ENCODE results near the gene BHLHE40. TPM values are rescaled to one million over a fixed set of nuclear protein-coding genes. Genes with fewer than 3 reads are reported as not detected.
A peak's percentile ranks its signal among the peaks of the same experiment; 100 is the strongest.

Gene BHLHE40
- total RNA-seq, 2 experiments from 2014 or later = 281 to 491 TPM

DNA sequence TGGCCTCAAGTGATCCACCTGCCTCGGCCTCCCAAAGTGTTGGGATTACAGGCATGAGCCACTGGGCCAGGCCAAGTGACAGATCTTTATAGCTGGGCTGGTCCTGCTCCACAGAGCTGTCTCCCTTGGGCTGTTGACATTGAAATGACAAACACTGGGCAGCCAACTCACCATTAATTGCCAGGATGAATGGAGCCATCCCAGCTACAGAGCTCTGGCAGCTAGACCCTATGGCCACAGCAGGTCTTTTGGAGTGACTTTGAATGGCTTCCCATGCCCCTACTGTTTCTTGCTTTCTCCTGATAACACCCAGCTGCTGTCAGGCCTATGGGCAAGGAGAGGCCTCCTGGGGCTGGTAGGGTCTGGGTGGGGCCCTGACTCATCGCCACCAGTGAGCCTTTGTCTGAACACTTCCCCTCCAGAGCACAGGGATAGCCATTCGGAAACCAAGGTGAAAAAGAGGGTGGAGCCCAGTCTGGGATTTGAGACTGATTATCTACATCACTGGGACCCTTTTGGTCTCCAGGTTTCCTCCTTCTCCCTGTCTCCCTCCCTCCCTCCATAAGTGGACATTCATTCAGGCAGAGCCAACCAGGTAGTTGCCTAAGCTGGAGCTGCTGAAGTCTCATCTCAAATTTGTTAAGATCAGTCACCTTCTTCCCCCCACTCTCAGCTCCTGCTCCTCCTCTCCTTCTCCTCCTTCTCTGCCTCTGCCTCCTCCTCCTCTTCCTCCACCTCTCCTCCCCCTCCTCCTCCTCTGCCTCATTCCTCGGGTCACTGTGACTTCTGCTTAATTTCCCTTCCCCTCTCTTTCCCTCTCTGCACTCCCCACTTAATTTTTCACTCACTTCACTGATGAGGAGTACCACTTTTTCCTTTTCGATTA is 34.0 kb downstream of the BHLHE40 start:
- CTCF ChIA-PET = interaction anchor here (0.9 to 5.6 kb wide), 10 partner anchors 8 to 506 kb away, joined by 3 to 41 read pairs (median 8); no protein-coding TSS in a partner anchor
- Mint-ChIP-seq H3K27ac (peak overlapping the region; percentile 96), H3K36me3 (peaks cover 6% of the 10 kb centered on the region), H3K4me3 (no peak overlapping the region), H3K4me1 (peaks cover 90% of the 10 kb centered on the region), H3K27me3 (no peaks in the 10 kb centered on the region), H3K9me3 (ENCODE audit: low read depth) (no peaks in the 10 kb centered on the region)
- DNase-seq = no peak
- no peak for ATAC-seq

DNA sequence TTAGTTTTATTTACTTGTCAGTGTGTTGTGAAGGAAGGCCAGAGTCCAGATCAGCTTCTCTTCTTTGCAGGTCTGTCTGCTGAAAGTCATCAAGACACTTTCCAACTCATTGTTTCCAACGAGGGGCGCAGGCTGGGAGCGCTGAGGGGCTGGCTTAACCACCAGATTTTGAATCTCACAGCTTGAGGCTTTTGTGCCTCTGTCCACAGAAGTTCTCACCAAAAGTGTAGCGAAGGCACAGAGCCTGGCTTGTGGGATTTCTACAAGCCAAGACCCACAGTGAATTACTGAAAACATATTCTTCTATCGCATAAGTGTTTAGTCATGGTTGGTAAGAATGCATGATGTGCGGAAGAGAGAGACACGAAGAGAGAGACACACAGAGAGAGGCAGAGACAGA is 35.2 kb downstream of the BHLHE40 start:
- no peaks in the 10 kb centered on the region for H3K27me3 Mint-ChIP-seq
- DNase-seq (no peak), ATAC-seq (no peak)
- H3K36me3 Mint-ChIP-seq = peaks cover 6% of the 10 kb centered on the region
- peak overlapping the region; percentile 96 for H3K27ac Mint-ChIP-seq
- no peaks in the 10 kb centered on the region for H3K9me3 Mint-ChIP-seq (ENCODE audit: low read depth)
- H3K4me1 Mint-ChIP-seq = peaks cover 92% of the 10 kb centered on the region
- CTCF ChIA-PET = interaction anchor here (1.0 to 5.6 kb wide), 4 partner anchors 7 to 34 kb away, joined by 3 to 41 read pairs (median 17); no protein-coding TSS in a partner anchor
- no peak overlapping the region for H3K4me3 Mint-ChIP-seq

DNA sequence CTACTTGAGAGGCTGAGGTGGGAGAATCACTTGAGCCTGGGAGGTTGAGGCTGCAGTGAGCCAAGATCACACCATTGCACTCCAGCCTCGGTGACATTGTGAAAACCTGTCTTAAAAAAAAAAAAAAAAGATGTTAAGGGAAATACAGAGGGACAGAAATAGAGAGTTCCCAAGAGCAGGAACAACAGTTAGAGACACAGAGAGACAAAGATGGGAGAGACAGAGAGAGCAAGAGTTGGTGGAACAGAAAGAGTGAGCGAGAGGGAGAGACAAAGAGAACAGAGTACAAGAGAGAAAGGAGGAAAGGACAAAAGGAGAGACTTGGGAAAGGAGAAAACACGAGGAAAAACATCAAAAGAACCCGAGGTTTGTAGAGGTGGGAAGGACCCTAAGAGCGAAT is 35.8 kb downstream of the BHLHE40 start:
- Mint-ChIP-seq H3K27ac (peak overlapping the region; percentile 2), H3K4me3 (no peak overlapping the region)

DNA sequence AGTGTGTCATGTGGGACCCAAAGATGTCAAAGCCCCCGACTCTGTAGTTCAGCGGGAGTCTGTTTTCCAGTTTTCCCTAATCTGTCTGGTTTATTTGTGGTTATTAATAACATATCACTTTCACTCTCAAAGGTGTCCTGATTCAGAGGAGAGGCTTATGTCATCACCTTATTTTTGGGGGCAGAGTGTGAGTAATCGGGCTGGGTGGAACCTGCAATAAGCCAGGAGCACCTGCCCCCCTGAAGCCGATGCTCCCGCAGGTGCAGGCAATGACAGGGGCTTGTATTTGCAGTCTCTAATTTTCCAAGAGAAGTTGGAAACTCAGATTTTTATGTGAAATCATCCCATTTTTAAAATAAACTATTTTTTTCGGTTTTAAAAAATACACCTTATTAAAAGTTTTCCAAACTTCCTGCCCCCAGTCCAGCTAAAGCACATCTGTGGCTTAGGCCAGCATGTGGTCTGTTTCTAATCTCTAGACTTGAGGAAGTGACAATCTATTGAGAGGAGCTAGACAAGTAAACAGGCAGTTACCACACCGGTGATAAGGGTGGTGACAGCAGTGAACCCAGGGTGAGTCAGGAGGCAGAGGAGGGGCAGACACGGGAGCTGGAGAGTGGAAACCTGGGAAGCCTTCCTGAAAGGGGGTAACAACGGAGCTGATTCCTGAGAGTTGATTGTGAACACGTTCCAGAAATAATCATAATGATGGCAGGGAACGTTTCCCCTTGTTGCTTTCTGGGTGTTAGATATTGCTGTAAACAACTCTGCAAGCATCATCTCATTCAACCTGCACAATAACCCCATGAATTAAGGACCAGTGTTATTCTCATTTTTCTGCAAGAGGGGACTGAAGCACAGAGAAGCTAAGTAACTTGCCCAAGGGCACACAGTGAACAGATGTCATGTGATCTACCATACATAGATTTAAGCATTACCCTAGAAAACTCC is 37.2 kb downstream of the BHLHE40 start:
- no peaks in the 10 kb centered on the region for H3K27me3 Mint-ChIP-seq
- H3K9me3 Mint-ChIP-seq (ENCODE audit: low read depth) = no peaks in the 10 kb centered on the region
- CTCF ChIA-PET = interaction anchor here (0.6 to 14.4 kb wide), 11 partner anchors 8 to 305 kb away, joined by 3 to 212 read pairs (median 4); partner anchors contain the start of gene BHLHE40
- peaks cover 6% of the 10 kb centered on the region for H3K36me3 Mint-ChIP-seq
- ATAC-seq (peak; percentile 70), DNase-seq (peak; percentile 83)
- peaks cover 94% of the 10 kb centered on the region for H3K4me1 Mint-ChIP-seq
- peak overlapping the region; percentile 85 for H3K27ac Mint-ChIP-seq
- no peak overlapping the region for H3K4me3 Mint-ChIP-seq

More for the DNA sequence above, 35.8 kb downstream of the BHLHE40 start:
- Mint-ChIP-seq H3K4me1 (peaks cover 92% of the 10 kb centered on the region), H3K27me3 (no peaks in the 10 kb centered on the region), H3K9me3 (ENCODE audit: low read depth) (no peaks in the 10 kb centered on the region), H3K36me3 (peaks cover 6% of the 10 kb centered on the region)
- CTCF ChIA-PET = interaction anchor here (1.0 to 5.6 kb wide), 3 partner anchors 12 to 35 kb away, joined by 3 to 41 read pairs (median 21); no protein-coding TSS in a partner anchor
- no peak for ATAC-seq
- no peak for DNase-seq

DNA sequence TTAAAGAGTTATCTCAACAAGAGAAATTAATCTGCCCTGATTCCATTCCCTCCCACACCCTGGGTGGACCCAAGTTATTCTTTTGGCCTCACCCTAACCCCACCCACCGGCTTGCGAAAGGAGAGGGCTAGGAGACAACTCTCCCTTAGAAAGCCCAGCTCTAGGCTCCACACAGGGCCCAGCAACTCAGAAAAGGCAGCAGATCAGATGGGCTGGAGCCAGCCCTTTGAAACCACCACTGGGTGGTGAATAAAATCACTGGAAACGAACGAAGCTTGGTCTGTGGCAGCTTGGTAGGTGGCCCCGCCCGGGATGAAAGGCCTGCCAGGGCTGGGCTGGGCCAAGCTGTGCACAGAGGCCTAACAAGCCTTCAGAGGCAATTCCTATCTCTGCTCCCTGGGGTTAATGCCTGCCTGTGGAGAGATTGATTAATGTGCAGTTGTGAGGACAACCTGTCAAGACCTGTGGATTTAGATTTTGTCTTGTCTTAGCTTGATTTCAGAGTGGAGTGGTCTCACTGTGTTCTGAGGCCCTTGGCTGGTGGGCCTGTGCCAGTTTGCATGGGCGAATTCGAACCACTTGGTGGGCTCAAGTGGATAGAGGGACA is 38.8 kb downstream of the BHLHE40 start:
- CTCF ChIA-PET = interaction anchor here (0.9 to 14.4 kb wide), 6 partner anchors 9 to 307 kb away, joined by 3 to 212 read pairs (median 10); partner anchors contain the start of gene BHLHE40
- Mint-ChIP-seq H3K27ac (peak overlapping the region; percentile 69), H3K36me3 (peaks cover 6% of the 10 kb centered on the region), H3K9me3 (ENCODE audit: low read depth) (no peaks in the 10 kb centered on the region), H3K4me1 (peaks cover 92% of the 10 kb centered on the region), H3K4me3 (no peak overlapping the region), H3K27me3 (no peaks in the 10 kb centered on the region)
- ATAC-seq (no peak), DNase-seq (no peak)

DNA sequence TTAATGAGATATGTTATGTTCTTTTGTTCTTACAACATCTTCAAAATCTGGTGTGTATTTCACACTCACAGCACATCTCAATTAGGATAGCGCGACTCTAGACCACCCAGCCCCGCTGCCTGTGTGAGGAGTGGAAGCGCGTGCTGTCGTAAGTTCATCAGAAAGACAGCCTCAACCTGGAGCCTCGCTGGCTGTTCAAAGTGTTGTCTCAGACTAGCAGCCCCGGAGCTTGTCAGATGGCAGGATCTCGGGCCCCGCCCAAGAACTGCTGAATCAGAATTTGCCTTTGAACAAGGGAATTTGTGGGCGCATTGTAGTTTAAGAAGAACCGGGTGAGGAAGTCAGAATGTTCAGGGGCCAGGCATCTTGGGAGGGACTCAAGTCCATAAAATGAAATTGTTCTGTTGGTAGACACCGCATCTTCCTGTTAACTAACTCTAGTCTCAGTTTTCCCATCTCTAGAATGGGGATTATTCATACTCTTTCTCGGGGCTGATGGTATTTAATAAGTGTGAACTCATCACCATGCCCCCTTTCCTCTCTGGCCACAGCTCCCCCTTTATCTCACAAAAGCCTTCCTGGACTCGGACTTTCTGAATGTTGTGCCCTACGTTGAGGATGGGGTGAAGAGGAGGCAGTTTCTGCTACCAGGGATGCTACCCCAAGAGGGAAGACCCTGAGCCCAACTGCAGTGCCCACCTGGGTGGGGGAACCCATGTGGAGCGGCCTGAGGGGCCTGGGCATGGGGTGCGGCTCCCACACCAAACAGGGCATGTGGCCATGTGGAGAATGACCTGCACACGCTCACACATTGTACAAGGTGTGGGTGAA is 40.4 kb downstream of the BHLHE40 start:
- CTCF ChIA-PET = interaction anchor here (0.8 to 14.4 kb wide), 5 partner anchors 7 to 308 kb away, joined by 3 to 212 read pairs (median 21); partner anchors contain the start of gene BHLHE40
- Mint-ChIP-seq H3K36me3 (peaks cover 4% of the 10 kb centered on the region), H3K4me3 (peak overlapping the region; percentile 15), H3K9me3 (ENCODE audit: low read depth) (no peaks in the 10 kb centered on the region), H3K4me1 (peaks cover 88% of the 10 kb centered on the region), H3K27me3 (no peaks in the 10 kb centered on the region), H3K27ac (peak overlapping the region; percentile 80)
- ATAC-seq = peak; percentile 50
- DNase-seq = peak; percentile 88

DNA sequence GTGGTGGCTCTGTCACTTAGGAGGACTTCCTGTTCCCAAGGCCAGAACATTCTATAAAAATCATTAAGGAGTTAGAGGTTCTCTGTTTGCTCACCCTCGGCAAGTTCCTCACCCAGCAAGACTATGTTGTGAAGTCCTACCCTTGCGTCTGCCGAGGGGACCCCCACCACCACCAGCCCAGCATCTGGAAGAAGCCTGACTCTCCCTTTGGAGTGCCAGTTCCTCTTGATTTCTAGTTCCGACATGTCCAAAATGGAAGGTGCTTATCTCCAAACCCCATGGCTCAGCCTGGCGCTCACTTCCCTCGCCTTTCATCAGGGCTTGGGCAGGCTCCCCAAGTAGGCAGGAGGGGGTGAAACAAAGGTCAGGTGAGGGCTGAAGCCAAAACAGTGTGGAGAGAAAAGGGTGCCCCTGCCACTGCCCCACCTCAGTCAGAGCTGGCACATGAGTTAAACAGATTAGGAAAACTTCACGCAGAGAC is 41.0 kb downstream of the BHLHE40 start:
- DNase-seq = no peak
- peaks cover 87% of the 10 kb centered on the region for H3K4me1 Mint-ChIP-seq
- H3K9me3 Mint-ChIP-seq (ENCODE audit: low read depth) = no peaks in the 10 kb centered on the region
- H3K27ac Mint-ChIP-seq = peak overlapping the region; percentile 80
- H3K36me3 Mint-ChIP-seq = peaks cover 2% of the 10 kb centered on the region
- CTCF ChIA-PET = interaction anchor here (11.4 to 14.4 kb wide), 2 partner anchors 19 to 39 kb away, joined by 77 to 212 read pairs; partner anchors contain the start of gene BHLHE40
- H3K4me3 Mint-ChIP-seq = no peak overlapping the region
- ATAC-seq = no peak
- H3K27me3 Mint-ChIP-seq = no peaks in the 10 kb centered on the region

DNA sequence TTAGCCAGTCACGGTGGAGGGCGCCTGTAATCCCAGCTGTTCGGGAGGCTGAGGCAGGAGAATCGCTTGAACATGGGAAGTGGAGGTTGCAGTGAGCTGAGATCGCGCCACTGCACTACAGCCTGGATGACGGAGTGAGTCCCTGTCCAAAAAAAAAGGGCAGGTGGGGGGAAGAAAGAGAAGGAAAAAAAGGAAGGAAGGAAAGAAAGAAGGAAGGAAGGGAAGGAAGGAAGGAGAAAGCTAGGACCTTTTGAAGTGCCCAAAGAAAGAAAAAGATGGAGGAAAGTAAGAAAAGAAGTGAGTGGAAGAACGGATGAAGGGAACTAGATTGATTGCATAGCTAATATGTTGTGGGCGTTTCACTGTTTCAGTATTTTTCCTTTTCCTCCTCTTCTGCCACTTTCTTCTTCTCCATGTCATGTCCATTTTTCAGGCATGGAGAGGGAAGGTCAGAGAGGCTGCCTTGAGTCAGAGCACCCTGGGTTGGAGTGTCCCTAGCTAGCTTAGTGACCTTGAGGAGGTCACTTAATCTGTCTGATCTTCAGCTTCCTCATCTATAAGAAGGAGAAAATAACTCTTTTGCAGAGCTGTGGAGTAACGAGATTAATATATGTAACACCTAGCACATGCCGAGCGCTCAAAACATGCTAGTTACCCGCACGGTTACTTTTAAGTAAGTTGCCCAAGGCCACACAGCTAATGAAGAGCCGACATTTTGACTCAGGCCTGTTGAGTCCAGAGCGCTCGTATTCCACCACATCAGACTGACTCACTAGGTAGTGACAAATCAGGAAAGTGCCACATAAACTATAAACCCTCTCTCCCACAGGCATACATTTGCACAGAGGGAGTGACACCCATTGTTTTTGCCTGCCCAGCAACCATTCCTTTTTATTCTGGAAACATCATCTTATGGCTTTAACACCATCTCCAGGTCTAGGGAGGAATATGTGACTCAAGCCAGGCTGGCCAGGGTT is 42.2 kb downstream of the BHLHE40 start:
- peak overlapping the region; percentile 12 for H3K4me3 Mint-ChIP-seq
- H3K4me1 Mint-ChIP-seq = peaks cover 86% of the 10 kb centered on the region
- DNase-seq = no peak
- CTCF ChIA-PET = interaction anchor here (0.6 to 14.4 kb wide), 9 partner anchors 9 to 310 kb away, joined by 3 to 212 read pairs (median 5); partner anchors contain the start of gene BHLHE40
- H3K9me3 Mint-ChIP-seq (ENCODE audit: low read depth) = no peaks in the 10 kb centered on the region
- ATAC-seq = peak; percentile 12
- H3K27me3 Mint-ChIP-seq = no peaks in the 10 kb centered on the region
- H3K27ac Mint-ChIP-seq = peak overlapping the region; percentile 80
- peaks cover 2% of the 10 kb centered on the region for H3K36me3 Mint-ChIP-seq

DNA sequence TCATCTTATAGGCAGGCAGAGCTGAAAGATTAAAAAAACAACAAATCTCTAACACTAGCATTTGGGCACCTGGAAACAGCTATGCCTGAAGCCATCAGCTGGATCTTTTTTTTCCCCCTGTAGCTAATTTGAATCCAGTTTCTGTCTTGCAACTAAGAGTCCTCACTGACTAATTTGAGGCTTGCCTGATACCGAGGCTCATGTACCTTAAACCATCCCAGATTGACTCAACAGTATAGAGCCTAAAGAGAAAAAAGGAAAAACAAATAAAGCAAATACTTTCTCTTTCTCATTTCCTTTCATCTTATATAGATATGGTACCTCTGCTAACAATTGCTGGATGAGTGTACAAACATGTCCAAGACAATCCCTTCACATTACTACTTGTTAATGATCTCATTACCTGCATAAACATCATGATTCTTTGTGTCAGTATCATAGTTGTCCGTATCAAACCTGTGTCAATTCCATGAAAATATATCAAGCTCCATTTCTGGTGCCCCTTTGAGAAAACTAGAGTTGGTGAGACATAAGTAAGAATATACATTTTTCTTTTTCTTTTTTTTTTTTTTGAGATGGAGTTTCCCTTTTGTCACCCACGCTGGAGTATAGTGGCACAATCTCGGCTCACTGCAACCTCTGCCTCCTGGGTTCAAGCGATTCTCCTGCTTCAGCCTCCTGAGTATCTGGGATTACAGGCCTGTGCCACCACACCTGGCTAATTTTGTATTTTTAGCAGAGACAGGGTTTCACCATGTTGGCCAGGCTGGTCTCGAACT is 43.1 kb downstream of the BHLHE40 start:
- DNase-seq (peak; percentile 65), ATAC-seq (peak; percentile 61)
- Mint-ChIP-seq H3K4me3 (no peak overlapping the region), H3K36me3 (no peaks in the 10 kb centered on the region), H3K9me3 (ENCODE audit: low read depth) (no peaks in the 10 kb centered on the region), H3K27ac (peak overlapping the region; percentile 80), H3K27me3 (no peaks in the 10 kb centered on the region), H3K4me1 (peaks cover 83% of the 10 kb centered on the region)
- CTCF ChIA-PET = interaction anchor here (1.0 to 14.4 kb wide), 12 partner anchors 10 to 311 kb away, joined by 3 to 212 read pairs (median 4); partner anchors contain the start of gene BHLHE40

DNA sequence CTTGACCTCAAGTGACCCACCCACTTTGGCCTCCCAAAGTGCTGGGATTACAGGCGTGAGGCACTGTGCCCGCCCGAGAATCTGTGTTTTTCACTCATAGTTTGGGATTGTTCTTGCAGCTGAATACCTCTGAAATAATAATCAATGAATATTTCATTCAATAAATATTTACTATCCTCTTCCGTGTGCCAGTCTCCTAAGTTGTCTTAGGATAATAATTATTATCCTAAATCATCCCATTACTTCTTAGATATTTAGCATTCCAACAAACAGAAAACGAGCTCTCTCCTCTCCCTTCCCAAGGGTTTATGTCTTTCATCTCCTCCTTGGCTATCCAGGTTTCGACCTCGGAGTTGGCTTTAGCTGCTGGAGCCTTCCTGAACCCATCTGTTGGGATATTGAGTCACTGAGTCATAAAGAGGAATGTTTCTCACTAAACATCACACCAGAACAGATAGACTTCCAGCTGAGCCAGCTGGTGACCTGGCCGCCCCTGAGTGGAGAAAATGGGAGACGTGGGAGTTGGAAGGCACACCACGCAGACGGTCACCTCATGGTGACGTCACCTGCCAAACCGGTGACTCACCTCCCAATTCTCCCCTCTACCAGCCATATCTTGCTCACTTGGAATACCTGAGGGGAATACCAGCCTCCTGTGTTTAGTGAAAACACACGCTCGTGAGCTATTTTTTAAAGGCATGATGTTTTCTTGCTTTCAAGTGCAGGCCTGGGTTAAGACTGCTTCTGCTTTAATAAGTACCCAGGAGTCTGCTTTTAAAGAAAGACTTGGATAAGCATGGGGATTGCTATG is 43.9 kb downstream of the BHLHE40 start:
- no peaks in the 10 kb centered on the region for H3K27me3 Mint-ChIP-seq
- H3K9me3 Mint-ChIP-seq (ENCODE audit: low read depth) = no peaks in the 10 kb centered on the region
- DNase-seq = no peak
- H3K4me1 Mint-ChIP-seq = peaks cover 84% of the 10 kb centered on the region
- CTCF ChIA-PET = interaction anchor here (1.3 to 14.4 kb wide), 11 partner anchors 12 to 312 kb away, joined by 3 to 212 read pairs (median 4); partner anchors contain the start of gene BHLHE40
- ATAC-seq = no peak
- H3K27ac Mint-ChIP-seq = peak overlapping the region; percentile 47
- H3K36me3 Mint-ChIP-seq = no peaks in the 10 kb centered on the region
- no peak overlapping the region for H3K4me3 Mint-ChIP-seq
